Panc1 (cell line): ENCODE data around the gene ALLC. TPM values are rescaled to one million over a fixed set of nuclear protein-coding genes. Genes with fewer than 3 reads are reported as not detected.
A peak's percentile ranks its signal among the peaks of the same experiment; 100 is the strongest.

Source experiments
- ATAC-seq: fragments of 200-7000 bp; cut with Tn5 transposase; 2 replicates; pipeline ENCODE4 v1.9.1; 2020; ENCODE audit warnings: mild to moderate bottlenecking, moderate library complexity
- BruUV-seq: library from RNA; stranded (reverse); fragments of 400-500 nt; replicated peaks from 2 replicates; lab custom pipeline; 2021; lab: Mats Ljungman, UMichigan
- CTCF ChIA-PET: fragments of 300-600 bp; sonication (Branson Sonifier 250); formaldehyde crosslinking; loops from one replicate; lab custom pipeline; 2022; ENCODE audit warnings: antibody characterized with exemption; lab: Charles Lee
- POLR2A ChIA-PET: fragments of 300-600 bp; sonication (Branson Sonifier 250); formaldehyde crosslinking; loops from one replicate; lab custom pipeline; 2022; ENCODE audit warnings: antibody characterized with exemption; lab: Charles Lee
- DNase-seq: peaks from one replicate; pipeline ENCODE4 v3.0.0-alpha.2; 2010; ENCODE audit warnings: low read depth, low spot score
- H3K27ac ChIP-seq: 2 replicates; pipeline ENCODE4 v1.5.1; 2011; ENCODE audit warnings: mild to moderate bottlenecking, low read length, inconsistent platforms
- H3K27me3 ChIP-seq: fragments of 200-500 bp; sonication (Bioruptor generic); 2 replicates; pipeline ENCODE4 v1.6.0; 2014; ENCODE audit warnings: low read length, inconsistent platforms; ENCODE audit not compliant: control insufficient read depth, insufficient read depth
- H3K36me3 ChIP-seq: fragments of 200-500 bp; sonication (Bioruptor generic); 2 replicates; pipeline ENCODE4 v1.5.1; 2014; ENCODE audit warnings: inconsistent platforms, mild to moderate bottlenecking, low read length, moderate library complexity; ENCODE audit not compliant: control insufficient read depth, insufficient read depth
- H3K4me1 ChIP-seq: 2 replicates; pipeline ENCODE4 v1.5.1; 2011; ENCODE audit warnings: inconsistent platforms, mild to moderate bottlenecking, low read length, moderate library complexity; ENCODE audit not compliant: control insufficient read depth, insufficient read depth
- H3K4me3 ChIP-seq, 2 experiments: 2 replicates each; pipeline ENCODE4 v1.5.1; 2011 to 2012; ENCODE audit warnings: low read depth in 2 of 2, low read length in 2 of 2, mild to moderate bottlenecking in 2 of 2, inconsistent platforms in 1 of 2, moderate library complexity in 1 of 2
- H3K9me3 ChIP-seq: fragments of 200-500 bp; sonication (Bioruptor generic); 2 replicates; pipeline ENCODE4 v1.5.1; 2014; ENCODE audit warnings: low read depth, mild to moderate bottlenecking, inconsistent platforms, low read length, moderate library complexity; ENCODE audit not compliant: control insufficient read depth, insufficient read depth
- POLR2AphosphoS5 ChIP-seq: IDR thresholded peaks from 2 replicates; pipeline ENCODE4 v1.6.1; 2012; ENCODE audit warnings: mild to moderate bottlenecking, low read depth, low read length, moderate library complexity
- SIN3A ChIP-seq: IDR thresholded peaks from 2 replicates; pipeline ENCODE4 v1.6.1; 2012; ENCODE audit warnings: low read depth, mild to moderate bottlenecking, low read length, moderate library complexity, borderline replicate concordance; ENCODE audit not compliant: insufficient read depth
- TCF7L2 ChIP-seq: IDR thresholded peaks from 2 replicates; pipeline ENCODE4 v1.6.1; 2011; ENCODE audit warnings: mild to moderate bottlenecking, low read depth, low read length, inconsistent platforms
- in situ Hi-C: cut with HindIII; loops from 2 replicates; pipeline ENCODE4 v1.10.0; 2016; ENCODE audit warnings: low sequenced_read_pairs, low pct_unique_long_range_greater_than_20kb
- intact Hi-C: fragments of 100-400 bp; cut with micrococcal nuclease; formaldehyde crosslinking; loops from one replicate; pipeline ENCODE4 v1.10.0; 2022; ENCODE audit not compliant: unreplicated experiment
- total RNA-seq: library from RNA; stranded (reverse); gene quantifications from one replicate; pipeline ENCODE4 v1.2.1, GENCODE V29; 2021; ENCODE audit not compliant: unreplicated experiment
- TF ChIP-seq, protein P1 (sequence below): fragments of 450-650 bp; IDR thresholded peaks from 2 replicates; pipeline ENCODE4 v1.5.1; 2017; ENCODE audit warnings: mild to moderate bottlenecking
- TF ChIP-seq, protein P2 (sequence below), 2 experiments: IDR thresholded peaks; 2 replicates each; pipeline ENCODE4 v1.6.1; 2011 to 2012; ENCODE audit warnings: low read depth in 2 of 2, control low read depth in 1 of 2, low read length in 1 of 2, mild to moderate bottlenecking in 1 of 2, moderate library complexity in 1 of 2; ENCODE audit not compliant: insufficient read depth in 1 of 2

ALLC gene
- total RNA-seq, 1 experiment from 2014 or later, result not detected

DNA sequence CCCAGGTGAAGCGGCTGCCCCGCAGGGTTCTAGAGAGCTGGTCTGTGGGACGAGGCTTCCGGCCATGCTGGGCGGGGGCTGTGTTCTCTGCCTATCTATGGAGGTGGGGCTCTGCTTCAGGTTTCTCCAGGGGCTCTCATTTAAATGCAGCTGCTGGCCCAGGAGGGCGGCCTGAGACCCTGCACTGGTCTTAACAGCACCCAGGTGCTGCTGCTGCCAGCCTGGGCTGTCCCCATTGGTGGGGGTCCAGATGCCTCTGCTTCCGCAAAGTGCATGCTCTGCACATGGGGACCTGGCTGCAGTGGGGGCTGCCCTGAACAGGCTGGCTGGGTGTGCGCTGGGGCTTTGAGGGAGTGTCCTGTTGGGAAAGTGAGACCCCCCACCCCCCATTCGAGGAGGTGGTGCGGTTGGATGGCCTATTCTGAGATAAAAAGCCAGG is 29.7 kb upstream of the ALLC start:
- no peak overlapping the region for H3K27ac ChIP-seq
- H3K27me3 ChIP-seq, result no peaks in the 10 kb centered on the region
- ChIA-PET POLR2A (no interaction called here), CTCF (no interaction called here)
- no TSS peak for BruUV-seq
- H3K9me3 ChIP-seq, result no peaks in the 10 kb centered on the region
- intact Hi-C loops, result no loop called here
- TF ChIP-seq POLR2AphosphoS5, result no peak
- TF ChIP-seq, protein P1, sequence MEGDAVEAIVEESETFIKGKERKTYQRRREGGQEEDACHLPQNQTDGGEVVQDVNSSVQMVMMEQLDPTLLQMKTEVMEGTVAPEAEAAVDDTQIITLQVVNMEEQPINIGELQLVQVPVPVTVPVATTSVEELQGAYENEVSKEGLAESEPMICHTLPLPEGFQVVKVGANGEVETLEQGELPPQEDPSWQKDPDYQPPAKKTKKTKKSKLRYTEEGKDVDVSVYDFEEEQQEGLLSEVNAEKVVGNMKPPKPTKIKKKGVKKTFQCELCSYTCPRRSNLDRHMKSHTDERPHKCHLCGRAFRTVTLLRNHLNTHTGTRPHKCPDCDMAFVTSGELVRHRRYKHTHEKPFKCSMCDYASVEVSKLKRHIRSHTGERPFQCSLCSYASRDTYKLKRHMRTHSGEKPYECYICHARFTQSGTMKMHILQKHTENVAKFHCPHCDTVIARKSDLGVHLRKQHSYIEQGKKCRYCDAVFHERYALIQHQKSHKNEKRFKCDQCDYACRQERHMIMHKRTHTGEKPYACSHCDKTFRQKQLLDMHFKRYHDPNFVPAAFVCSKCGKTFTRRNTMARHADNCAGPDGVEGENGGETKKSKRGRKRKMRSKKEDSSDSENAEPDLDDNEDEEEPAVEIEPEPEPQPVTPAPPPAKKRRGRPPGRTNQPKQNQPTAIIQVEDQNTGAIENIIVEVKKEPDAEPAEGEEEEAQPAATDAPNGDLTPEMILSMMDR, result no peak
- TF ChIP-seq TCF7L2, result no peak
- TF ChIP-seq SIN3A, result no peak
- no peak for DNase-seq
- H3K4me1 ChIP-seq, result no peaks in the 10 kb centered on the region
- H3K36me3 ChIP-seq, result no peaks in the 10 kb centered on the region
- ATAC-seq, result no peak
- no peak overlapping the region for H3K4me3 ChIP-seq
- in situ Hi-C loops, result no loop called here

DNA sequence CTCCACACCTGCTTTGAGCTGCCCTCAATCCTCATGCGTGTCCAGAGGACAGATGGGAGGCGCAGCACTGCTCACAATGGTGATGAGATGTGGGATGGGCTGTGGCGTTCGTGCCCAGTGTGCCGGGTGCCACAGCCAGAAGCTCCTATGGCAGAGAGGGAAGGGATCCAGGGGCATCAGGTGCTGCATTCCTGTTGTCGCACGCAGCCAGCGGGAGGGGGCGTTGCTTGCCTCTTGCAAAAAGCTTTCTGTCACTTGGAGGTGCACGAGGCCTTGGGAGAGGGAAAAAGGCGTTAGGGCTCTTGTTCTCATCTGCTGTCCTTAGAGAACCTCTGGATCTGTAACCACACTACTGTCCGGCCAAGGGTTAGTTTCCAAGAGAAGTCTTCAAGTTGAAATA is 29.2 kb upstream of the ALLC start:
- TF ChIP-seq POLR2AphosphoS5 (no peak), TCF7L2 (no peak), SIN3A (no peak)
- TF ChIP-seq, protein P2, sequence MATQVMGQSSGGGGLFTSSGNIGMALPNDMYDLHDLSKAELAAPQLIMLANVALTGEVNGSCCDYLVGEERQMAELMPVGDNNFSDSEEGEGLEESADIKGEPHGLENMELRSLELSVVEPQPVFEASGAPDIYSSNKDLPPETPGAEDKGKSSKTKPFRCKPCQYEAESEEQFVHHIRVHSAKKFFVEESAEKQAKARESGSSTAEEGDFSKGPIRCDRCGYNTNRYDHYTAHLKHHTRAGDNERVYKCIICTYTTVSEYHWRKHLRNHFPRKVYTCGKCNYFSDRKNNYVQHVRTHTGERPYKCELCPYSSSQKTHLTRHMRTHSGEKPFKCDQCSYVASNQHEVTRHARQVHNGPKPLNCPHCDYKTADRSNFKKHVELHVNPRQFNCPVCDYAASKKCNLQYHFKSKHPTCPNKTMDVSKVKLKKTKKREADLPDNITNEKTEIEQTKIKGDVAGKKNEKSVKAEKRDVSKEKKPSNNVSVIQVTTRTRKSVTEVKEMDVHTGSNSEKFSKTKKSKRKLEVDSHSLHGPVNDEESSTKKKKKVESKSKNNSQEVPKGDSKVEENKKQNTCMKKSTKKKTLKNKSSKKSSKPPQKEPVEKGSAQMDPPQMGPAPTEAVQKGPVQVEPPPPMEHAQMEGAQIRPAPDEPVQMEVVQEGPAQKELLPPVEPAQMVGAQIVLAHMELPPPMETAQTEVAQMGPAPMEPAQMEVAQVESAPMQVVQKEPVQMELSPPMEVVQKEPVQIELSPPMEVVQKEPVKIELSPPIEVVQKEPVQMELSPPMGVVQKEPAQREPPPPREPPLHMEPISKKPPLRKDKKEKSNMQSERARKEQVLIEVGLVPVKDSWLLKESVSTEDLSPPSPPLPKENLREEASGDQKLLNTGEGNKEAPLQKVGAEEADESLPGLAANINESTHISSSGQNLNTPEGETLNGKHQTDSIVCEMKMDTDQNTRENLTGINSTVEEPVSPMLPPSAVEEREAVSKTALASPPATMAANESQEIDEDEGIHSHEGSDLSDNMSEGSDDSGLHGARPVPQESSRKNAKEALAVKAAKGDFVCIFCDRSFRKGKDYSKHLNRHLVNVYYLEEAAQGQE (IDR thresholded peaks at IDR 0.05; ENCODE audit: insufficient read depth in 1 of 2, low read depth in 2 of 2, low read length in 1 of 2), result no peak
- TF ChIP-seq, protein P1, result no peak
- H3K4me3 ChIP-seq, result no peak overlapping the region
- no peaks in the 10 kb centered on the region for H3K36me3 ChIP-seq
- DNase-seq (no peak), ATAC-seq (peak; percentile 52)
- H3K9me3 ChIP-seq, result no peaks in the 10 kb centered on the region
- POLR2A ChIA-PET, result no interaction called here
- intact Hi-C loops, result no loop called here
- no peaks in the 10 kb centered on the region for H3K27me3 ChIP-seq
- no peak overlapping the region for H3K27ac ChIP-seq
- CTCF ChIA-PET, result no interaction called here
- no TSS peak for BruUV-seq
- in situ Hi-C loops, result no loop called here
- H3K4me1 ChIP-seq, result no peaks in the 10 kb centered on the region
